AG10803 (cell line): ENCODE results near the gene ABTB2.

Experiments used
- DNase-seq: peaks from one replicate; pipeline ENCODE4 v3.0.0; 2010; ENCODE audit warnings: low read depth
- H3K4me3 ChIP-seq: 2 replicates; pipeline ENCODE4 v1.5.1; 2011; ENCODE audit warnings: mild to moderate bottlenecking, low read length, control low read depth
- TF ChIP-seq, protein P1 (sequence below): conservative IDR thresholded peaks from 2 replicates; pipeline ENCODE4 v1.5.1; 2011; ENCODE audit warnings: mild to moderate bottlenecking, low read length, control low read depth, inconsistent platforms

The ABTB2 gene

DNA sequence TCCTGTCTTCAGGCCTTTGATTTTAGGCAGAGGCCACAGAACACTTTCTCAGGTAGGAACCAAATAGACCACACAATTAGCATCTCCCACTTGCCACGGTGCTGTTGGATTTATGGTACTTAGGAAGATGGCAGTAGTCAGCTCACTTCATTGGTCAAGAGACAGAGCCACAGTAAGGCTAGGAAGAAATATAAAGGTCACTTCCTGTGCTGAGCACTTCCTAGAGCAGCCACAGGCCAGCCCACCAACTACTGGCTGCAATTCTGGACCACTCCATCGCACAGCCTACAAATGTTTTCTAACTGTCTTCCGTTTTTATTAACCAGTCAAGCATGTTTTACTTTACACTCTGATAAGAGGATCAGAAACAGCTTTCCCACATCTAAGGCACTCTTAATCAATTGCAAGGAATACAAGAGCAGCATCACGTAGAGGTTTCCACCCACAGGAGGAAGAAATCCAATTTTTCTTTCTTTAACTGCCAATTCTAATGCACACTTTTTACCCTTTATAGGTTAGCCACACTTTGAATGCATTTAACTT, 54.7 kb downstream of the ABTB2 start:
- H3K4me3 ChIP-seq = no peak overlapping the region
- no peak for DNase-seq
- TF ChIP-seq, protein P1, sequence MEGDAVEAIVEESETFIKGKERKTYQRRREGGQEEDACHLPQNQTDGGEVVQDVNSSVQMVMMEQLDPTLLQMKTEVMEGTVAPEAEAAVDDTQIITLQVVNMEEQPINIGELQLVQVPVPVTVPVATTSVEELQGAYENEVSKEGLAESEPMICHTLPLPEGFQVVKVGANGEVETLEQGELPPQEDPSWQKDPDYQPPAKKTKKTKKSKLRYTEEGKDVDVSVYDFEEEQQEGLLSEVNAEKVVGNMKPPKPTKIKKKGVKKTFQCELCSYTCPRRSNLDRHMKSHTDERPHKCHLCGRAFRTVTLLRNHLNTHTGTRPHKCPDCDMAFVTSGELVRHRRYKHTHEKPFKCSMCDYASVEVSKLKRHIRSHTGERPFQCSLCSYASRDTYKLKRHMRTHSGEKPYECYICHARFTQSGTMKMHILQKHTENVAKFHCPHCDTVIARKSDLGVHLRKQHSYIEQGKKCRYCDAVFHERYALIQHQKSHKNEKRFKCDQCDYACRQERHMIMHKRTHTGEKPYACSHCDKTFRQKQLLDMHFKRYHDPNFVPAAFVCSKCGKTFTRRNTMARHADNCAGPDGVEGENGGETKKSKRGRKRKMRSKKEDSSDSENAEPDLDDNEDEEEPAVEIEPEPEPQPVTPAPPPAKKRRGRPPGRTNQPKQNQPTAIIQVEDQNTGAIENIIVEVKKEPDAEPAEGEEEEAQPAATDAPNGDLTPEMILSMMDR = no peak

DNA sequence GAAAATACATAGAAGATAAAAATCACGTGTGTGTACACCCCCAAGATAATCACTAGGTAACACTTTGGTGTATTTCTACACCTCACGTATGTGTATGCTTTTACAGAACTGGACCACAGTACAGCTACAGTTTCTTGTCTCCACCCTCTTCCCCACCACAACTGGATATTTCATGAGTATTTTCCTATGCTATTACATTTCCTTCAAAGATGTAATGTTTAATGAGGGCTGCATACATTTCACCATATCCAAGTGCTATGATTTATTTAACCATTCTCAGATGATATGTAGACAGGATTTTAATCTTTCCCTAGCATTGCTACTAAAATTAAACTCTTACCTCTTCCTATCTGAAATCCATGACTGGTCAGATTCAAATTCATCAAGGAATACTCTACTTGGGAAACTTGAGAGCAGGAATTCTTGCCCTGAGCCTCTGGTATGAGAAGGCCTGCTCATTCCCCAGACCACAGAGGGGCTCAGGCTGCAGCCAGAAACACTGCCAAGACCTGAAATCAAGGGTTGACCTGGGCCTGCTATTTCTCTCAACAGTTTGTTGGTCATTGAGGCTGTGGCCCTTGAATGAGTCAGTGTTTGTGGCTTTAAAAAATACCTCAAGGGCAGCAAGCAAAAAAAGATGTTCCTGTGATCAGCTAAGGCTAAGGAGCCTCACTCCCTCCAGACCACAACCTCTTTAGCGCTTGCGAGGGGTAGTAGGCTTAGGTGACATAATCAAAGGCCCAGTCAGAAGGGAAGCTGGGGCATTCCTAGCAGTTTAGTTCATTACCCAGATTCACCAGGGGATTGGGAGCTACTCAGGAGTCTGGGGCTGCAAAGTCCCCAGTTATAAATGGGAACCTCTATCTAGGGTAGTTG, 55.5 kb downstream of the ABTB2 start:
- peak; percentile 98 for DNase-seq
- no peak overlapping the region for H3K4me3 ChIP-seq
- TF ChIP-seq, protein P1 = no peak

DNA sequence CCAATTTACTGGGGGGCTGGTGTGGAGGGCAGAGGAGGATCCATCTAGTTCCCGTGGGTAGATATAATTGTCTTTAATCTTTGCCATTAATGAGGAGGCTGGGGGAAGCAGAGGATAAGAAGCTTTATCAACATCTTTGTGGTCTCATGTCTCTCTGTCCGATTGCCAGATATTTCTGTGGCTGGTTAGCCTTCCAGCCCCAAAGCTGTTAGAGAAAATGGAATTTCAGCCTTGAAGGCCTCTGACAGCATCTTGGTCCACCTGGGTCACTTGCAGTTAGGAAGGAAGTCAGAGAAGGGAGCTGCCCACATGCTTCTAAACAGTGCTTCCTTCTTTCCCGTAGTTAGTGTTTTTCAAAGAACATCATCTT, 56.9 kb downstream of the ABTB2 start:
- DNase-seq = no peak
- no peak overlapping the region for H3K4me3 ChIP-seq
- TF ChIP-seq, protein P1 = no peak

DNA sequence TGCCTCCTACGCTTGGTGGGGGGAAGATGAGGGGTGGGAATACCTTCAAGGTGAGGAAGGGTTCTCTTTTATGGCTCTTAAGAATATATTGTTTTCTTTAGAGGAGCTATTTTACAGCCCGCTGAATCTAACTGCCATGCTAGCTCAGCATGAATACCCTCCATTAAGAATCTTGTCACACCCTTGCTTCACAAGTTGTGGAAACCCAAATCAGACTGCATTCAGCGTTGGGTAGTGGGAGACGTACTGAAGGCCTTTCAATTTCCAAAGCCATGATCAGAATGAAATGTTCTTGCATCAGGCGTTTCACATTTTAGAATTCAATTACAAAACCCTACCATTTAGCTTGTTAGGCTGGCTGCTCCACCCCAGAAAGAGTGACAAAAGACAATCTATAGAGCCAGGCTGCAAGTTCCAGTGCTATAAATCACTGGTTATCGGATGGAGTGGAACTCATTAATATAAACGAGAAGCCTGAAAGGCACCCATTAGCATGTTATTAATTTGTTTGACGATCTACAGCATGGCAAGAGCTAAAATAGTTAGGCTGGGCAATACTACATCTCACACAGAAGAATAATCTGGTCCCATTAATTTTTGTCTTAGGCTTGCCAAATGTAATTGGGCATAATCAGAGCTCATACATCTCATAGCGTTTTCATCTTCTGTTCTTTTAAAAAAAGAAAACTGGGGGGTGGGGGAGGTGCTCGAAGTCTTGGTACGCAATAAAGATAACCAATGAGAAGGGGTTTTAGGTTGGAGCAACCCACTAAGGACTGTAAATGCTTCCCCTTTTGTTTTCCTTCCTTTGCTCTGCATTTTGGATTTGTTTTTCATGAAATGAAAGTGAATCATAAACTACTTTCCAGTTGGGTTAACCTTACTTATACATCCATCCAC, 57.5 kb downstream of the ABTB2 start:
- DNase-seq = no peak
- TF ChIP-seq, protein P1 = no peak
- H3K4me3 ChIP-seq = no peak overlapping the region

DNA sequence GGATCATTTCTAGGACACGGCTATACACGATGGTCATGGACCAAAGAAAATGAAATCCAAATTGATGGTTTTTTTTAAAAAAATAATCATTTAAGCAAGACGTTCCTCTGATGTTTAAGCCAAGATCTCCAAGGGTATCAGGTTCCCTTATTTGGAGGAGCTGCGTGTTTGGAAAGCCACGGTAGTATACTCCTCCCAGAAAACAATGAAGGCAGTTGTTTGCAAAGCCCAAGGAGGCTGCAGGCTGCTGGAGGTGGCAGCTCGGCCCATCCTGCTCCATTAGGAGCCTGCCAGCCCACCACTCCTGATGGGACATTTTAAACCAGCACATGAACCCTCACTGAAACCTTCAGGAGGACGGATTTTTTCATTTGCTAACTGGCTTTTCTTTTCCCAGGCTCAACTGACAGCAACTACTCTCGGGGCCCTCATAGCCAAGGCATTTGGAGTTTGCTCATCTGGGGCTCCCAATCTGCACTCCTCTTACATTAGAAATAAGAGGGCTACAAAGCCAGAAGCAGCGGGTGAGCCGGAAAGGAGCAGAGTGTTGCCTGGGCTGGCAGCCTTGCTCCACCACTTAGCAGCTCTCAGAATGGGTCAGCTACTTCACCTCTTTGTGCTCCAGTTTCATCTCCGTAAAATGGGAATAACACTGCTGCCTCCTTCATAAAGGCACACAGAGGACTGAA, 58.4 kb downstream of the ABTB2 start:
- TF ChIP-seq, protein P1 = no peak
- DNase-seq = no peak
- H3K4me3 ChIP-seq = no peak overlapping the region

DNA sequence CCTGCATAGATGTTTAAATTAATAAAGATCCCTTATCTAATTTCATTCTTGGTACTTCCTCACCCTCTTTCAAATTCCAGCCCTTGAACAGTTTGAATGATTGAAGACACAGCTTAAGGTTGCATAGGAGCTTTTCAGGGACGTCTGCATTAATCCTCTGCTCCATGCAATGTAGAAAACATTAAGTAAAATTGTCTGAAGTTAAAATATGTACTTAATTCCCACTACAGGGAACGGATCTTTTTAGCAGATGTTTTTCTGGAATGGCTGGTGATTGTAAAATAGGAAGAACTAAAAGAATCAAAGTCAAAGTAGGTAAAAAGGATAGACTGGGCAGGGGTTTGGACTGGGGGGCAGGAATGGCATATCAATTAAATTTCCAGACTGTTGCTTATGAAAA, 58.9 kb downstream of the ABTB2 start:
- DNase-seq = no peak
- TF ChIP-seq, protein P1 = no peak
- no peak overlapping the region for H3K4me3 ChIP-seq
